Right renal pelvis (tissue), 4 donors: ENCODE data around the gene POU6F2. TPM values are rescaled to one million over a fixed set of nuclear protein-coding genes. Genes with fewer than 3 reads are reported as not detected.

Experiments
- DNase-seq, 4 donors: peaks; one replicate each; pipeline ENCODE4 v3.0.0-alpha.2; 2013; ENCODE audit warnings: low read depth in 4 of 4, low spot score in 3 of 4, missing footprints in 1 of 4
- polyA plus RNA-seq, 4 donors: library from polyadenylated mRNA; unstranded; fragments of 120-200 nt; gene quantifications; one replicate each; pipeline ENCODE4 v1.2.1, GENCODE V29; 2013; ENCODE audit not compliant: insufficient read length in 4 of 4

POU6F2 gene
- polyA plus RNA-seq, 4 donors: 0.10 to 0.42 (median 0.17) TPM

GRCh38 chr7:39240864-39241263, 263.2 kb downstream of the POU6F2 start:
- DNase-seq: no peak

- DNase-seq: no peak
These were observed 269.9 kb downstream of the POU6F2 start for GRCh38 chr7:39247576-39247975.

GRCh38 chr7:39248041-39248691, 270.5 kb downstream of the POU6F2 start:
- no peak for DNase-seq

- no peak for DNase-seq
These were observed 271.0 kb downstream of the POU6F2 start for GRCh38 chr7:39248692-39249090.

GRCh38 chr7:39249635-39250152, 272.0 kb downstream of the POU6F2 start:
- no peak for DNase-seq

GRCh38 chr7:39252916-39253315, 275.2 kb downstream of the POU6F2 start:
- no peak for DNase-seq

- no peak for DNase-seq
These were observed 281.8 kb downstream of the POU6F2 start for GRCh38 chr7:39259391-39260003.

GRCh38 chr7:39260279-39260844, 282.7 kb downstream of the POU6F2 start:
- DNase-seq: no peak

GRCh38 chr7:39261771-39262170, 284.1 kb downstream of the POU6F2 start:
- no peak for DNase-seq

GRCh38 chr7:39265641-39266591, 288.2 kb downstream of the POU6F2 start:
- no peak for DNase-seq

- DNase-seq: no peak
These were observed 291.3 kb downstream of the POU6F2 start for GRCh38 chr7:39269034-39269433.

- DNase-seq: no peak
These were observed 292.3 kb downstream of the POU6F2 start for GRCh38 chr7:39270018-39270417.

GRCh38 chr7:39271402-39271801, 293.7 kb downstream of the POU6F2 start:
- DNase-seq: no peak

- DNase-seq: no peak
These were observed 294.4 kb downstream of the POU6F2 start for GRCh38 chr7:39272111-39272510.

- DNase-seq: no peak
These were observed 295.0 kb downstream of the POU6F2 start for GRCh38 chr7:39272691-39273090.

GRCh38 chr7:39280337-39280736, 302.6 kb downstream of the POU6F2 start:
- no peak for DNase-seq

GRCh38 chr7:39285256-39285655, 307.5 kb downstream of the POU6F2 start:
- no peak for DNase-seq

GRCh38 chr7:39288303-39288702, 310.6 kb downstream of the POU6F2 start:
- no peak for DNase-seq

- DNase-seq: no peak
These were observed 314.1 kb downstream of the POU6F2 start for GRCh38 chr7:39291628-39292410.
